ENCODE data around the gene EHD4. TPM values are rescaled to one million over a fixed set of nuclear protein-coding genes. Genes with fewer than 3 reads are reported as not detected.
A peak's percentile ranks its signal among the peaks of the same experiment; 100 is the strongest.

EHD4 gene
- 18.8 and 25.2 TPM in 2 replicates for total RNA-seq (ENCODE audit: low replicate concordance)
- long read RNA-seq, full-length matches to known transcripts: 14 of 25 reads
- long read RNA-seq, partial matches to known transcripts: 3 of 25 reads
- long read RNA-seq, other reads (novel, unspliced or antisense): 8 of 25 reads

GRCh38 chr15:41972253-41973242 lies at the start of gene EHD4:
Gene EHD4 (minus strand): TSS chr15:41972557. CDS start chr15:41972494, 63 bp downstream.
- Mint-ChIP-seq H3K9me3 (no peaks in the 10 kb centered on the region), H3K27ac (peak within 1 kb of the TSS; percentile 99), H3K27me3 (peaks cover 3% of the 10 kb centered on the region), H3K4me1 (ENCODE audit: unreplicated experiment) (peaks cover 28% of the 10 kb centered on the region), H3K4me3 (peak within 1 kb of the TSS; percentile 98), H3K36me3 (peaks cover 3% of the 10 kb centered on the region)
- peak; percentile 49 for TF ChIP-seq CTCF (conservative IDR thresholded peaks at IDR 0.05)
- DNase-seq (ENCODE audit: extremely low spot score, unreplicated experiment): peak; percentile 96

GRCh38 chr15:42021593-42021992 lies 49.2 kb upstream of the EHD4 start:
- H3K27ac Mint-ChIP-seq: peak overlapping the region; percentile 50
- H3K9me3 Mint-ChIP-seq: peaks cover 9% of the 10 kb centered on the region
- peaks cover 9% of the 10 kb centered on the region for H3K27me3 Mint-ChIP-seq
- H3K36me3 Mint-ChIP-seq: no peaks in the 10 kb centered on the region
- no peaks in the 10 kb centered on the region for H3K4me1 Mint-ChIP-seq (ENCODE audit: unreplicated experiment)
- no peak for TF ChIP-seq CTCF (conservative IDR thresholded peaks at IDR 0.05)
- DNase-seq (ENCODE audit: extremely low spot score, unreplicated experiment): no peak
- H3K4me3 Mint-ChIP-seq: no peak overlapping the region

- Mint-ChIP-seq H3K9me3 (peaks cover 9% of the 10 kb centered on the region), H3K4me1 (ENCODE audit: unreplicated experiment) (no peaks in the 10 kb centered on the region), H3K36me3 (no peaks in the 10 kb centered on the region), H3K4me3 (no peak within 1 kb of the TSS), H3K27me3 (peaks cover 9% of the 10 kb centered on the region), H3K27ac (peak within 1 kb of the TSS; percentile 50)
- DNase-seq (ENCODE audit: extremely low spot score, unreplicated experiment): no peak
- TF ChIP-seq CTCF (conservative IDR thresholded peaks at IDR 0.05): no peak
These were observed 48.4 kb upstream of the EHD4 start, which contains the start of gene PLA2G4E for GRCh38 chr15:42020713-42021273. Gene PLA2G4E (minus strand): TSS chr15:42021042. CDS start chr15:42021030, 12 bp downstream.

- Mint-ChIP-seq H3K4me3 (no peak overlapping the region), H3K36me3 (no peaks in the 10 kb centered on the region), H3K4me1 (ENCODE audit: unreplicated experiment) (no peaks in the 10 kb centered on the region), H3K9me3 (peaks cover 9% of the 10 kb centered on the region), H3K27me3 (peaks cover 9% of the 10 kb centered on the region), H3K27ac (no peak overlapping the region)
- no peak for TF ChIP-seq CTCF (conservative IDR thresholded peaks at IDR 0.05)
- DNase-seq (ENCODE audit: extremely low spot score, unreplicated experiment): no peak
These were observed 46.2 kb upstream of the EHD4 start for GRCh38 chr15:42018306-42019224.

- no peak for TF ChIP-seq CTCF (conservative IDR thresholded peaks at IDR 0.05)
- peaks cover 6% of the 10 kb centered on the region for H3K4me1 Mint-ChIP-seq (ENCODE audit: unreplicated experiment)
- no peak overlapping the region for H3K27ac Mint-ChIP-seq
- no peak for DNase-seq (ENCODE audit: extremely low spot score, unreplicated experiment)
- H3K9me3 Mint-ChIP-seq: no peaks in the 10 kb centered on the region
- H3K36me3 Mint-ChIP-seq: no peaks in the 10 kb centered on the region
- H3K27me3 Mint-ChIP-seq: peaks cover 9% of the 10 kb centered on the region
- no peak overlapping the region for H3K4me3 Mint-ChIP-seq
These were observed 44.6 kb upstream of the EHD4 start for GRCh38 chr15:42016971-42017370.

Data from type B pancreatic cell (in vitro differentiated cells).